Fibroblast of pulmonary artery (primary cell): ENCODE measurements around the gene DDAH1.
"Not testable (repeated sequence)": the region's sequence is repeated elsewhere in the genome, so short reads cannot be mapped to it uniquely, and the experiment has no call there.

ENCODE experiments used
- DNase-seq: peaks from one replicate; pipeline ENCODE4 v3.0.0-alpha.2; 2010; ENCODE audit warnings: low read depth
- H3K4me3 ChIP-seq: replicated peaks from 2 replicates; pipeline ENCODE4 v1.5.1; 2011; ENCODE audit warnings: low read depth, mild to moderate bottlenecking, control low read depth, low read length, moderate library complexity
- CTCF ChIP-seq: IDR thresholded peaks from 2 replicates; pipeline ENCODE4 v1.5.1; 2011; ENCODE audit warnings: mild to moderate bottlenecking, control low read depth, low read length, inconsistent platforms; ENCODE audit errors: missing control alignments

DDAH1 gene

GRCh38 chr1:85465099-85465785 is at the start of gene DDAH1:
TSS of gene DDAH1 (minus strand) at chr1:85465159. CDS start at chr1:85465045, 114 bp downstream.
- TF ChIP-seq CTCF = no peak
- H3K4me3 ChIP-seq = peak within 1 kb of the TSS; percentile 75
- peak; percentile 68 for DNase-seq

DNA sequence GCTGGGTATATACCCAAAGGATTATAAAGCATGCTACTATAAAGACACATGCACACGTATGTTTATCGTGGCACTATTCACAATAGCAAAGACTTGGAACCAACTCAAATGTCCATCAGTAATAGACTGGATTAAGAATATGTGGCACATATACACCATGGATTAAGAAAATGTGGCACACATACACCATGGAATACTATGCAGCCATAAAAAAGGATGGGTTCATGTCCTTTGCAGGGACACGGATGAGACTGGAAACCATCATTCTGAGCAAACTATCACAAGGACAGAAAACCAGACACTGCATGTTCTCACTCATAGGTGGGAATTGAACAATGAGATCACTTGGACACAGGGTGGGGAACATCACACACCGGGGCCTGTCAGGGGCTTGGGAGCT is 49.0 kb upstream of the DDAH1 start:
- DNase-seq, H3K4me3 ChIP-seq: not testable (repeated sequence)

DNA sequence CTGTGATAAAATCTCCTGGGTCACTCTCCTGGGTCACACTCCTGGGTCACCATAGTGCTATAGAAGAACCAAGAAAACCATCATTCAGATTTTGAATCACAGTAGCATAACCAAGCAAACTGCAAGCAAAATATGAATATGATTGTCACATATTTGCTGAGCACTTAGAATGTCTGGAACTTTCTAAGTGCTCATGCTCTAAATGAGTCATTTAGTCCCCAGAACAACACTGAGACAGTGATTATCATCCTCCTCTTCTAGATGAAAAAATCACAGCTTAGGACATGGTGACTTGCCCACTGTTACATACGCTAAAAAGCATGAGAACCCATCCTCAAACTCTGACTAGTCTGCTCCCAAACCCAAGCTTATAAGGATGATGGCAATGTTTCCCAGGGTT is 39.5 kb upstream of the DDAH1 start:
- H3K4me3 ChIP-seq = no peak overlapping the region
- no peak for DNase-seq
- TF ChIP-seq CTCF = no peak

GRCh38 chr1:85502625-85503083 is 37.7 kb upstream of the DDAH1 start:
- no peak overlapping the region for H3K4me3 ChIP-seq
- peak; percentile 80 for TF ChIP-seq CTCF
- peak; percentile 92 for DNase-seq

GRCh38 chr1:85502171-85502570 is 37.2 kb upstream of the DDAH1 start:
- DNase-seq = peak; percentile 83
- no peak overlapping the region for H3K4me3 ChIP-seq
- TF ChIP-seq CTCF = no peak

- no peak for TF ChIP-seq CTCF
- no peak for DNase-seq
- H3K4me3 ChIP-seq = no peak overlapping the region
These were observed 36.5 kb upstream of the DDAH1 start for GRCh38 chr1:85501355-85501898.

- TF ChIP-seq CTCF = no peak
- no peak overlapping the region for H3K4me3 ChIP-seq
- DNase-seq = peak; percentile 7
These were observed 32.1 kb upstream of the DDAH1 start for GRCh38 chr1:85496941-85497582.
